GM12864 (cell line): ENCODE results near the gene RGS4.

Source experiments
- DNase-seq: peaks from one replicate; pipeline ENCODE4 v3.0.0-alpha.2; 2011; ENCODE audit warnings: low read depth
- H3K4me3 ChIP-seq: 2 replicates; pipeline ENCODE4 v1.5.1; 2011; ENCODE audit warnings: mild to moderate bottlenecking, low read depth, low read length, control low read depth
- TF ChIP-seq, protein P1 (sequence below): IDR thresholded peaks from 2 replicates; pipeline ENCODE4 v1.5.1; 2011; ENCODE audit warnings: low read depth, mild to moderate bottlenecking, moderate library complexity, low read length, control low read depth, inconsistent platforms; ENCODE audit errors: missing control alignments

RGS4 gene

DNA sequence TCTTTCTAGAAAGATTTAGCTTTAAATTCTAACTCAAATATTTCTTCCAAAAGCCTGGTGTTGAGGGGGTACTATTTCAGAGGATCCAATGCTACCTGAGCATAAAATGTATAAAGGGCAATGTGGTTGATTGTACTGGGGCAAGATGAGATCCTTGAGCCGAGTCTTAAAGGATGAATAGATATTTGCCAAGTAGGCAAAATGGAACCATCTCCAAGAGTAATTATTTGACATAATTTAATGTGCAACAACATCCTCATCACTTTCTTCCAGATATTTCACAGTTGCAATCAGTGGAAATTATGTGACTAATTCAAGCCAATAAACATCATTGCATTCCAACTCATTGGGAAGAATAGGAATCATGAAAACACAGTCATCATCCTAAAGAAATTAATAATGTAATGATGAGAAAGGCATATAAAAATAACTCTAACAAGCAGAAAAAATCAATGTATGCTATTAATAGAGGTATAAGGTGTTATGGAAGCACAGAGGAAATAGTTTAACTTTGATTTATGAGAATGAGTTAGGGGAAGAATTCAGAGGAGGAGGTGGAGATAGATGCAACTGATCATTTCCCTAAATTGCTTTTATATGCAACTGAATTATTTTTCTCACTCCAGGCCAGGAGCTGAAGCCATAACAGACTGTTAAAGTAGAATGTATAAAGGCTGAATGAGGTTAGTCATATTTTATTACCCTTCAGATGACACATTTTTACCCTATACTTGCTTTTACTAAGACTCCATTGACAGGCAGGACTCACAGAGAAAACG lies 30.0 kb upstream of the RGS4 start:
- H3K4me3 ChIP-seq, result no peak overlapping the region
- TF ChIP-seq, protein P1, sequence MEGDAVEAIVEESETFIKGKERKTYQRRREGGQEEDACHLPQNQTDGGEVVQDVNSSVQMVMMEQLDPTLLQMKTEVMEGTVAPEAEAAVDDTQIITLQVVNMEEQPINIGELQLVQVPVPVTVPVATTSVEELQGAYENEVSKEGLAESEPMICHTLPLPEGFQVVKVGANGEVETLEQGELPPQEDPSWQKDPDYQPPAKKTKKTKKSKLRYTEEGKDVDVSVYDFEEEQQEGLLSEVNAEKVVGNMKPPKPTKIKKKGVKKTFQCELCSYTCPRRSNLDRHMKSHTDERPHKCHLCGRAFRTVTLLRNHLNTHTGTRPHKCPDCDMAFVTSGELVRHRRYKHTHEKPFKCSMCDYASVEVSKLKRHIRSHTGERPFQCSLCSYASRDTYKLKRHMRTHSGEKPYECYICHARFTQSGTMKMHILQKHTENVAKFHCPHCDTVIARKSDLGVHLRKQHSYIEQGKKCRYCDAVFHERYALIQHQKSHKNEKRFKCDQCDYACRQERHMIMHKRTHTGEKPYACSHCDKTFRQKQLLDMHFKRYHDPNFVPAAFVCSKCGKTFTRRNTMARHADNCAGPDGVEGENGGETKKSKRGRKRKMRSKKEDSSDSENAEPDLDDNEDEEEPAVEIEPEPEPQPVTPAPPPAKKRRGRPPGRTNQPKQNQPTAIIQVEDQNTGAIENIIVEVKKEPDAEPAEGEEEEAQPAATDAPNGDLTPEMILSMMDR, result no peak
- no peak for DNase-seq

DNA sequence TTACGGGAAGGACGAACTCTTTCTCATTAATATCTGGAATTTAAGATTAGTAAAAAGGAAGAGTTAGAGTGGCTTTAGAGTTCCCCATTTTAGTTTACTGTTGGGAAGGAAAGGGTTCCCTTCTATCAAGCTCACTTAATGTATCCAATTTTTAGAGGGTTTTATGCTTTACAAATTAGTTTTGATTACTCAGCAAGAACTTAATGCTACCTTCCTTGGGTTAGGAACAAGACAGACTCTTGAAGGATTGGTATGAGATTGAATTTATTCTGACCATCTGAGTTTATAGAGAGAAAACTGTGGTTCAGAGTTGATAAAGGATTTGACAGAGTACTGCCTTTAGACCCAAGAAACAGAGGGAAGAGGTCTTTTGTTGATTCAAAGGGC lies 29.5 kb upstream of the RGS4 start:
- H3K4me3 ChIP-seq, result no peak overlapping the region
- no peak for DNase-seq
- TF ChIP-seq, protein P1, result no peak

DNA sequence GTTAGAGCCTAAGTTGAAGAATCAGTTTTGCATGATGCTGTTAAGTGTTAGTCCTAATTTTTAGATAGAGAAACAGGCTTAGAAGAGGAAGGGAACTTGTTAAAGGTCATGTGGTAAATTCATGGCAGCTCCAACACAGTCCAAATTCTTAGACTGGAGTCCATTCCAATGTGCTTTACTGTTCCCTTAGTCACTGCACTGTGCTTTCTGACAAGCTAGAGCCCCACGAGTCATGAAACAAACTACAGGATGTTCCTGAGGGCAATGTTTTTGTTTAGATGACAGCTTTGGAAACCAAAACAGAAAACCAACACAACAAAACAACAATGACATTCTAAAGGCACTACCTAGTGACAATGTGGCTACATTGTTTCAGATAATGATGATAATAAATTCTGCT lies 23.1 kb upstream of the RGS4 start:
- H3K4me3 ChIP-seq, result no peak overlapping the region
- DNase-seq, result no peak
- TF ChIP-seq, protein P1, result no peak

DNA sequence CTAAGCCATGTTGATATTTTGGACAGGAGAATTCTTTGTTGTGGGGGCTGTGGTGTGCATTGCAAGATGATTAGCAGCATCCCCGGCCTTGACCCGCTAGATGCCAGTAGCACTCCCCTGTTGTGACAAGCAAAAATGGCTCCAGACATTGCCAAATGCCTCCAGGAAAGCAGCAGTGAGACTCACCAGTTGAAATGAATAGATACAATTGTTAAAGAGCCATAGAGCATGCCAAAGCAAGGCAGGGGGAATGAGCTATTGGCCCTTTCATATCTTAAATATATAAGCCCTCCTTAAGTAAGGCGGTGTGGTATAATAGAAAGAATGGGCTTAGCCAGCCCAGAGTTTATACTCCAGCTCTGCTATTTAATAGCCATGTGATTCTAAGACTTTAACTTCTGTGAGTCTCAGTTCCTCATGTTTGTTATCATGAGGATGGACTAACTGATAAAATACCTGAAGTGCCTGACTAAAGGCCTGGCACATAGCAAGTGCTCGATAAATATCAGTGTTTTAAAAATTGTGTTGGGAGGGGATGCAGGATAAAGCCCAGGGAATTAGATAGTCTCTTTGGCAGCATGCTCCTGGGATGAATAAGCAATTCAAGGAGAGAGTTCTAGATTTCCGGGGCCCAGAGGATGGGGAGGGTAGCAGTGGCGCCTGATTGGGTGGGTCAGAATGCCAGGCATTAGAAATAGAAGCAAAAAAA lies 21.1 kb upstream of the RGS4 start:
- TF ChIP-seq, protein P1, result no peak
- no peak overlapping the region for H3K4me3 ChIP-seq
- DNase-seq, result no peak

DNA sequence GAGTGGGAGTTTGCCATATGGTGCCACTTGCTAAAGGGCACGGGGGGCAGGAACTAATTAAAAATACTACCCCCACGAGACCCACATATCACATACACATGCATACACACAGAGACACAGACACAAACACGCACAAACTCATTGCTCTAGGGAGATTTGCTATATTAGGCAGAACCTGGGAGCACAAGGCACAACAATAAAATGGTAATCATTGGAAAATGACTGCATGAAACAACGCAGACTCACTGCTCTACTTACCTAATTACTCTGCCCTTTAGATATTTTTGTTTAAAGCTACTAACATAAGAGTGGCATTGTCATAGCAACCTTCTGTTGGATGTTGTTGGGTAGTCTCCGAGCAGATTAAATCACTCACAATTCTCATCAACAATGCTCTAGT lies 20.3 kb upstream of the RGS4 start:
- no peak overlapping the region for H3K4me3 ChIP-seq
- no peak for DNase-seq
- TF ChIP-seq, protein P1, result no peak

DNA sequence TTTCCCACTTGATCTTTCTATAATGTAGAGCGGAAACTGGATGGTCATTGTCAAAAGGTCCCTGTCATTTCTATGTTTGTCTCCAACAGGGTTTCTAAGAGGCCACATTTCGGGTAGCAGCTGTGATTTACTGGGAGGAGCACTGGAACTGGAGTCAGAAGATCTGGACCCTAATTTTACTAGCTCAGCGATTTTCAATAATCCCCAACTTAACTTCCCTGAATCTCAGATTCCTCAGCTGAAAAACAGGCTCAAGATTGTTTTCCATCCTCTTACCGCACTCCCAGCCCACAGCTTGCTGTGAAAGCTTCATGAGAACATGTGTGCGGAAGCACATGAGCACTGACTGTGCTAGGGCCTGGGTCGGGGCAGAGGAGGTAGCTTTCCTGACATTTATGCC lies 19.9 kb upstream of the RGS4 start:
- TF ChIP-seq, protein P1, result no peak
- DNase-seq, result no peak
- H3K4me3 ChIP-seq, result no peak overlapping the region

DNA sequence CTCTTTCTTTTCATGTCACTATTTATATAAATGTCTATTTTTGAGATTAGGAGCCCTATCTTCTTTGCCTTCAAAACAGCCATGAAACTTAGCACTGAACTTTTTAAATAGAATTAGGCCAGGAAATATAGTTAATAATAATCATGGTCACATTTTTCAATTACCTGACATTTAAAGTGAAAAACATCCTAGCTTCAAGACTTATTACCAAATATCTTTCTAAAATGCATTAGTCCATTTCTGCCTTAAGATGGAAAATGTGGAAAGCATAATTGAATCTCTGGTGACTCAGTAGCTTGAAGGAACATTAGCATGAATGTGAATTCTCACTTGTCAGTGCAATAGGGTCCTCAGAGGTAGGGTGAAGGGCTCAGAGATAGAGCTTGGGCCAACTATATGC lies 18.7 kb upstream of the RGS4 start:
- TF ChIP-seq, protein P1, result no peak
- no peak for DNase-seq
- no peak overlapping the region for H3K4me3 ChIP-seq
